PC-3 (cell line): ENCODE results near the gene ZNF678.

Source experiments
- EZH2 ChIP-seq: fragments of 300-600 bp; sonication (generic); IDR thresholded peaks from one replicate; pipeline ENCODE4 v1.6.1; 2017; ENCODE audit warnings: antibody characterized with exemption, mild to moderate bottlenecking, low read length; ENCODE audit not compliant: unreplicated experiment
- TF ChIP-seq, protein P1 (sequence below): fragments of 300-600 bp; sonication (generic); conservative IDR thresholded peaks from 2 replicates; pipeline ENCODE4 v1.5.1; 2017; ENCODE audit warnings: antibody characterized with exemption, low read depth, mild to moderate bottlenecking, low read length

DNA sequence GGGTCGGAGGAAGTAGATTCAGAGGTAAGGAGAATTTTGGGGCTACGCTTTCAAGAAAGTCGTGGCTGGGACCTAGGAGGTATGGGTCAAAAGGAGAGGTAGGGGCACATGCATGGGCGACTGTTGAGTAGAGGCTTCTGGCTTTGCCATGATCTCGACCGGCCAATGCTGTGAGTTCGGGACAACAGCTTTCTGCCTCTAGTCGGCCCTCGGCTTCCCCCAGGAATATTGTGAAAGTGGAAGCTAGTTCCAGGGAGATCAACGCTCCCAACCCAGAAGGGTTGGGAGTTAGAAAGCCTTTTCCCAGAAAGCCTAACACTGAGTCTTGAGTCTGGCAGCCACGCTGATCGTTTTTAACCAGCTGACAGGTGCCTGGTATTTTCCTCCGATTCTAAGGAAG is 69.0 kb downstream of the ZNF678 start:
- TF ChIP-seq EZH2 = no peak
- TF ChIP-seq, protein P1, sequence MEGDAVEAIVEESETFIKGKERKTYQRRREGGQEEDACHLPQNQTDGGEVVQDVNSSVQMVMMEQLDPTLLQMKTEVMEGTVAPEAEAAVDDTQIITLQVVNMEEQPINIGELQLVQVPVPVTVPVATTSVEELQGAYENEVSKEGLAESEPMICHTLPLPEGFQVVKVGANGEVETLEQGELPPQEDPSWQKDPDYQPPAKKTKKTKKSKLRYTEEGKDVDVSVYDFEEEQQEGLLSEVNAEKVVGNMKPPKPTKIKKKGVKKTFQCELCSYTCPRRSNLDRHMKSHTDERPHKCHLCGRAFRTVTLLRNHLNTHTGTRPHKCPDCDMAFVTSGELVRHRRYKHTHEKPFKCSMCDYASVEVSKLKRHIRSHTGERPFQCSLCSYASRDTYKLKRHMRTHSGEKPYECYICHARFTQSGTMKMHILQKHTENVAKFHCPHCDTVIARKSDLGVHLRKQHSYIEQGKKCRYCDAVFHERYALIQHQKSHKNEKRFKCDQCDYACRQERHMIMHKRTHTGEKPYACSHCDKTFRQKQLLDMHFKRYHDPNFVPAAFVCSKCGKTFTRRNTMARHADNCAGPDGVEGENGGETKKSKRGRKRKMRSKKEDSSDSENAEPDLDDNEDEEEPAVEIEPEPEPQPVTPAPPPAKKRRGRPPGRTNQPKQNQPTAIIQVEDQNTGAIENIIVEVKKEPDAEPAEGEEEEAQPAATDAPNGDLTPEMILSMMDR = no peak
